ENCODE data around the gene RBM38.

RBM38 gene

GRCh38 chr20:57451431-57451794, 60.2 kb downstream of the RBM38 start:
- DNase-seq (ENCODE audit: low read depth), result no peak

- no peak for DNase-seq (ENCODE audit: low read depth)
These were observed 60.8 kb downstream of the RBM38 start for GRCh38 chr20:57451795-57452661.

- no peak for DNase-seq (ENCODE audit: low read depth)
These were observed 64.2 kb downstream of the RBM38 start for GRCh38 chr20:57455386-57455785.

GRCh38 chr20:57456116-57456515, 64.9 kb downstream of the RBM38 start:
- no peak for DNase-seq (ENCODE audit: low read depth)

GRCh38 chr20:57457243-57458095, 66.3 kb downstream of the RBM38 start:
- DNase-seq (ENCODE audit: low read depth), result no peak

GRCh38 chr20:57458400-57459160, 67.4 kb downstream of the RBM38 start:
- DNase-seq (ENCODE audit: low read depth), result no peak
